Measurements from ENCODE around the gene GALNT14. TPM values are rescaled to one million over a fixed set of nuclear protein-coding genes. Genes with fewer than 3 reads are reported as not detected.

GALNT14 gene
- total RNA-seq, 3 donors from 2014 or later = 0.16 to 4.3 (median 4.1) TPM

DNA sequence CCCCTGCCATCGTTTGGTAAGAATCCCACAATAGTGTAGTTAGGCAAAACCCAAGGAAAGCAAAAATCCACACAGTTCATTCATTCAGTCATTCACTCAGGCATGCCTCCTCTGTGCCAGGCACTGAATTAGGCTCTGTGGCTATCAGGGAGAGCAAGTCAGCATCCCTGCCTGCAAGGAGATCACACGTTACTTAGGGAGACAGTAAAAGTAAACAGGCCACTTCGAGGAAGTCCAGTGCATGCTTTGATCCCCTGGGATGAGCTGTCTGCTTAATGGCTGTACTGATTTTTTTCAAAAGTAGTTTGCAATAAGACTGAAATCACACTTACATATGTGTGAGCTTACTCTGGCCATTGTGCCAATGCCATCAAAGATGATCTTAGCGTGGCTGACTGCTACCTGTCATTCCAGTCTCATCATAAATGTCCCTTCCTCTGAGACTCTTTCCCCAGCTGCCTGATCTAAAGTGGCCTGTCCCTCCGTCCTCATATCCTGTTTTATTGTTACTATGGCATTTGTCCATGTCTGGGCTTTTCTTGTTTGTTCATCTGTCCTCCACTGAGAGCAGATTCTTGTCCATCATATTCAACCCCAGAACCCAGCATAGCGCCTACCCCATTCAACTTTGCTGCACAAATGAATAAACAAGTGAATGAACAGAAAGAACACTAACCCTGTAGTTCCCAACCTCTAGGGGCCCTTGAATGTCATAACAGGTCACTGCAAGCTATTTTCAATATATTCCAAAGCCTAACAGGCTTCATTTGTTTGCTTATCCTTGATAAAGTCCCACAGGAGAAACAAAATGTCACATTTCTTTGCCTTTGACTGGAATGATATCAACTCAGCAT lies 84.1 kb downstream of the GALNT14 start:
- no peaks in the 10 kb centered on the region for H3K4me1 ChIP-seq
- no peak overlapping the region for H3K4me3 ChIP-seq
- DNase-seq (ENCODE audit: low spot score in 2 of 2) = no peak
- H3K27me3 ChIP-seq = no peaks in the 10 kb centered on the region
- intact Hi-C loops (cut with DNase I; ENCODE audit: low total_unique reads) = no loop called here
- no peaks in the 10 kb centered on the region for H3K36me3 ChIP-seq
- H3K9me3 ChIP-seq = no peaks in the 10 kb centered on the region
- H3K27ac ChIP-seq = no peak overlapping the region
- TF ChIP-seq POLR2AphosphoS5 (IDR thresholded peaks at IDR 0.05) (no peak), POLR2A (IDR thresholded peaks at IDR 0.05) (no peak)
- TF ChIP-seq, protein P1, sequence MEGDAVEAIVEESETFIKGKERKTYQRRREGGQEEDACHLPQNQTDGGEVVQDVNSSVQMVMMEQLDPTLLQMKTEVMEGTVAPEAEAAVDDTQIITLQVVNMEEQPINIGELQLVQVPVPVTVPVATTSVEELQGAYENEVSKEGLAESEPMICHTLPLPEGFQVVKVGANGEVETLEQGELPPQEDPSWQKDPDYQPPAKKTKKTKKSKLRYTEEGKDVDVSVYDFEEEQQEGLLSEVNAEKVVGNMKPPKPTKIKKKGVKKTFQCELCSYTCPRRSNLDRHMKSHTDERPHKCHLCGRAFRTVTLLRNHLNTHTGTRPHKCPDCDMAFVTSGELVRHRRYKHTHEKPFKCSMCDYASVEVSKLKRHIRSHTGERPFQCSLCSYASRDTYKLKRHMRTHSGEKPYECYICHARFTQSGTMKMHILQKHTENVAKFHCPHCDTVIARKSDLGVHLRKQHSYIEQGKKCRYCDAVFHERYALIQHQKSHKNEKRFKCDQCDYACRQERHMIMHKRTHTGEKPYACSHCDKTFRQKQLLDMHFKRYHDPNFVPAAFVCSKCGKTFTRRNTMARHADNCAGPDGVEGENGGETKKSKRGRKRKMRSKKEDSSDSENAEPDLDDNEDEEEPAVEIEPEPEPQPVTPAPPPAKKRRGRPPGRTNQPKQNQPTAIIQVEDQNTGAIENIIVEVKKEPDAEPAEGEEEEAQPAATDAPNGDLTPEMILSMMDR (IDR thresholded peaks at IDR 0.05) = no peak

DNA sequence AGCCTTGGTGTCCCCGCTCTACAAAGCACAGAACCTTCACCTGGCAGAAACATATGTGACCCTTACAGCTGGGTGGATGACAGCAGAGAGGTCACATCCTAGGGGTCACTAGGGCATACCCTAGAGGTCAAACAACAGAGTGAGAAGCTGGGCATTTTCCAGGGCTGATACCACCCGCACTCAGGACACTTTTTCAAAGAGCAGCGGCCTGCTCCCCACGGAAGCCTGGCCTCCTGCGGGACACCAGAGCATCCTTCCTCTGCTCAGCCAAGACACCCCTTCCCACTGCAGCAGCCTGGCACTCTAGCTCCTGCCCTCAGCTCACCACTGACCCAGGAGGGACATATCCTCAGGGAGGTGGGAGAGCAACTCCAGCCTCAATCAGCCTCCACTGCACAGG lies 86.0 kb downstream of the GALNT14 start:
- Histone ChIP-seq H3K36me3 (no peaks in the 10 kb centered on the region), H3K9me3 (no peaks in the 10 kb centered on the region), H3K4me1 (no peaks in the 10 kb centered on the region), H3K4me3 (no peak overlapping the region), H3K27ac (no peak overlapping the region), H3K27me3 (no peaks in the 10 kb centered on the region)
- intact Hi-C loops (cut with DNase I; ENCODE audit: low total_unique reads) = no loop called here
- TF ChIP-seq, protein P1 (IDR thresholded peaks at IDR 0.05) = no peak
- TF ChIP-seq POLR2A (IDR thresholded peaks at IDR 0.05) (no peak), POLR2AphosphoS5 (IDR thresholded peaks at IDR 0.05) (no peak)
- DNase-seq (ENCODE audit: low spot score in 2 of 2) = no peak

DNA sequence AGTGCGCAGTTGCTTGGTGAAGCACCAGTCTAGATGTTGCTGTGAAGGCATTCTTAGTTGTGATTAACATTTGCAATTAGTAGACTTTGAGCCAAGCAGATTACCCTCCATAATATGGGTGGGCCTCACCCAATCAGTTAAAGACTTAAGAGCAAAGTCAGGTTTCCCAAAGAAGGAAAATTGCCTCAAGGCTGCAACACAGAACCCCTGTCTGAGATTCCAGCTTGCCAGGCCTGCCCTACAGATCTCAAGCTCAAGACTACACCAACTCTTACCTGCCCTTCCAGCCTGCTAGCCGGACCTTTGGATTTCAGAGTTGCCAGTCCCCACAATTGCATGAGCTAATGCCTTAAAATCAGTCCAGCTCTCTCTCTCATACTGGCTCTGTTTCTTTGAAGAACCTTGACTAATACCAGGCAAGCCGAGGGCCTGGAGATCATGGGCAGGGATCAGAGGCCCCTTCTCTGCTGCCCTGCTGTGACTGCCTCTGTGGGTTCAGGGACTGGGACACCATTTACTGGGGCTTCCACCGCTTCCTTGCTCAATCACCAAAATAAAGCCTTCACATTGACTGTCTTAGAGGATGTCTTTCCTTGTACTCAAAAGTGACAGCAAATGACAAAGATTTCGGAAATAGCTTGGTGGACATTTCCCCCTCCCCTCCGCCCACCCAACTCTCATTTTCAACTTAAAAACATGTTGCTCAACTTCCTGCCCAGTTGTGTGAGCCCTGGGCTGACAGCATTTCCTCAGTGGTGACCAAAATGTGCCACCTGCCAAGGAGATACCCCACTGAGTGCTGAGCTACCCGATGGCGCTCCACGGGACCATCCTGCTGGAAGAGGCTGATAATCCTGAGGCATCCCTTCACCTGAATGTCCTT lies 86.7 kb downstream of the GALNT14 start:
- Histone ChIP-seq H3K4me3 (no peak overlapping the region), H3K27ac (no peak overlapping the region), H3K36me3 (no peaks in the 10 kb centered on the region), H3K9me3 (no peaks in the 10 kb centered on the region), H3K4me1 (no peaks in the 10 kb centered on the region), H3K27me3 (no peaks in the 10 kb centered on the region)
- intact Hi-C loops (cut with DNase I; ENCODE audit: low total_unique reads) = no loop called here
- TF ChIP-seq POLR2AphosphoS5 (IDR thresholded peaks at IDR 0.05) (no peak), POLR2A (IDR thresholded peaks at IDR 0.05) (no peak)
- TF ChIP-seq, protein P1 (IDR thresholded peaks at IDR 0.05) = no peak
- no peak for DNase-seq (ENCODE audit: low spot score in 2 of 2)

DNA sequence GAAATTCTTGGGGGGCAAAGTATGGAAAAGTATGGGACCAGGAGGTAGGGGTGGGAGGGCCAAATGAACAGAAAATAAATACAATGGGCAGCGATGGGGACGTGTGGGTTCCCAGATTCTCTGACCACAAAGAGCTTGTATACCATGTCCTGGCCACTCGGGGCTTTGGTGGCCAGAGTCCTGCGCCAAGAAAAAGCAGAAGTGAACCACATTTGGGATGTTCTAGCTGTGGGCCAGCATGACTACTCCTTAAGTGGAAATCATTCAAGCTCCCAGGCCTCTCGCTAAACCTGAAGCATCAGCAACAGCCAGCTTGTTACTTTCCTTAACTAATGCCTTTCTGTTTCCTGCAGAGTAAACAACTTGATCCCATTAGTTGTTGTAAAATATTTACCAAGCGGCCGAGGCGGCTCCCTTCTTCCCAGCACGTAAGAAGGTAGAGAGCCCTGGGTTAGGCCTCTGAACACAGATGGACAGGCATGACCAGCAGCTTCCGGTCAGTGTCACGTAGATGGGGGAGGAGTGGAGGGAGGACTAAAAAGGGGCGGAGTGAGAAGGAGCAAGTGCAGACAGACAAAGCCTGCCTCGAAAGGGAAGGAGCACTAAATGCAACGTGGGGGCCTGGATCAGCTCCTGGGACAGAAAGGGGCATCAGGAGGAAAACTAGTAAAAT lies 88.2 kb downstream of the GALNT14 start:
- Histone ChIP-seq H3K36me3 (no peaks in the 10 kb centered on the region), H3K27ac (no peak overlapping the region), H3K27me3 (no peaks in the 10 kb centered on the region), H3K9me3 (no peaks in the 10 kb centered on the region), H3K4me3 (no peak overlapping the region), H3K4me1 (no peaks in the 10 kb centered on the region)
- DNase-seq (ENCODE audit: low spot score in 2 of 2) = no peak
- intact Hi-C loops (cut with DNase I; ENCODE audit: low total_unique reads) = no loop called here
- TF ChIP-seq POLR2A (IDR thresholded peaks at IDR 0.05) = no peak
- TF ChIP-seq POLR2AphosphoS5 (IDR thresholded peaks at IDR 0.05) = no peak
- TF ChIP-seq, protein P1 (IDR thresholded peaks at IDR 0.05) = no peak
